Mesodermal cell (in vitro differentiated cells): ENCODE results near the gene CD99L2. TPM values are rescaled to one million over a fixed set of nuclear protein-coding genes. Genes with fewer than 3 reads are reported as not detected.

Experiments used
- H3K27ac ChIP-seq: 2 replicates; pipeline ENCODE4 v1.7.0; 2013; ENCODE audit warnings: mild to moderate bottlenecking, low read depth, low read length, moderate library complexity; ENCODE audit not compliant: severe bottlenecking
- H3K36me3 ChIP-seq: 2 replicates; pipeline ENCODE4 v1.7.1; 2013; ENCODE audit warnings: mild to moderate bottlenecking, low read length, moderate library complexity; ENCODE audit not compliant: control insufficient read depth, insufficient read depth
- H3K4me1 ChIP-seq: one replicate; pipeline ENCODE4 v1.7.1; 2013; ENCODE audit warnings: mild to moderate bottlenecking, low read length; ENCODE audit not compliant: insufficient read depth, control insufficient read depth, poor library complexity, severe bottlenecking
- H3K4me3 ChIP-seq: 2 replicates; pipeline ENCODE4 v1.7.0; 2013; ENCODE audit warnings: low read length, control low read depth, mild to moderate bottlenecking; ENCODE audit not compliant: insufficient read depth, poor library complexity, severe bottlenecking; ENCODE audit errors: extremely low read depth
- H3K9me3 ChIP-seq: 2 replicates; pipeline ENCODE4 v1.7.1; 2013; ENCODE audit warnings: mild to moderate bottlenecking, low read length, moderate library complexity; ENCODE audit not compliant: control insufficient read depth
- WGBS, 2 experiments: methylation state at CpG; one replicate each; pipeline ENCODE4 v1.1.5; 2013; ENCODE audit warnings: missing lambda C conversion rate in 2 of 2; ENCODE audit not compliant: insufficient coverage in 2 of 2; 5-methylcytosine and 5-hydroxymethylcytosine counted together
- polyA plus RNA-seq, 2 experiments: library from polyadenylated mRNA; stranded (reverse); fragments of 50-300 nt; gene quantifications; one replicate each; pipeline ENCODE4 v1.2.3, GENCODE V29; 2013

Gene CD99L2
- polyA plus RNA-seq (2013, experiment 1 of 2), result 31.2 TPM
- polyA plus RNA-seq (2013, experiment 2 of 2), result 26.6 TPM

GRCh38 chrX:150898343-150899190 lies at the start of gene CD99L2:
TSS of gene CD99L2 (minus strand) at chrX:150898668. CDS start at chrX:150898588, 80 bp downstream.
- Histone ChIP-seq H3K9me3 (no peaks in the 10 kb centered on the region), H3K36me3 (no peaks in the 10 kb centered on the region), H3K4me1 (peaks cover 6% of the 10 kb centered on the region), H3K27ac (peak within 1 kb of the TSS; percentile 62), H3K4me3 (peak within 1 kb of the TSS; percentile 56)
- 1% methylated on average over 22 to 28 of the region's 95 CpGs for WGBS, 2 experiments

GRCh38 chrX:150944233-150944632 lies 45.8 kb upstream of the CD99L2 start:
- H3K9me3 ChIP-seq, result no peaks in the 10 kb centered on the region
- H3K4me1 ChIP-seq, result no peaks in the 10 kb centered on the region
- no peaks in the 10 kb centered on the region for H3K36me3 ChIP-seq
- H3K27ac ChIP-seq, result no peak overlapping the region
- WGBS, 2 experiments, result 40 to 57% methylated on average over 1 of the region's 3 CpGs
- no peak overlapping the region for H3K4me3 ChIP-seq

GRCh38 chrX:150942942-150943594 lies 44.6 kb upstream of the CD99L2 start:
- H3K4me3 ChIP-seq, result no peak overlapping the region
- WGBS, 2 experiments, result 81 to 92% methylated on average over 2 to 4 of the region's 9 CpGs

GRCh38 chrX:150941580-150941979 lies 43.1 kb upstream of the CD99L2 start:
- no peak overlapping the region for H3K4me3 ChIP-seq
- WGBS, 2 experiments, result 48% methylated on average over 2 of the region's 2 CpGs; no CpG with 5 or more reads in 1 of the 2 experiments
- no peak overlapping the region for H3K27ac ChIP-seq

More at GRCh38 chrX:150942942-150943594, 44.6 kb upstream of the CD99L2 start:
- H3K36me3 ChIP-seq, result no peaks in the 10 kb centered on the region
- no peaks in the 10 kb centered on the region for H3K4me1 ChIP-seq
- no peak overlapping the region for H3K27ac ChIP-seq
- H3K9me3 ChIP-seq, result no peaks in the 10 kb centered on the region

GRCh38 chrX:150940844-150941495 lies 42.5 kb upstream of the CD99L2 start:
- Histone ChIP-seq H3K27ac (no peak overlapping the region), H3K36me3 (no peaks in the 10 kb centered on the region), H3K9me3 (no peaks in the 10 kb centered on the region), H3K4me1 (no peaks in the 10 kb centered on the region), H3K4me3 (no peak overlapping the region)
- 70 to 78% methylated on average over 5 to 8 of the region's 9 CpGs for WGBS, 2 experiments

More at GRCh38 chrX:150941580-150941979, 43.1 kb upstream of the CD99L2 start:
- no peaks in the 10 kb centered on the region for H3K4me1 ChIP-seq
- H3K36me3 ChIP-seq, result no peaks in the 10 kb centered on the region
- no peaks in the 10 kb centered on the region for H3K9me3 ChIP-seq

GRCh38 chrX:150936556-150936955 lies 38.1 kb upstream of the CD99L2 start:
- Histone ChIP-seq H3K9me3 (no peaks in the 10 kb centered on the region), H3K4me3 (no peak overlapping the region), H3K27ac (no peak overlapping the region), H3K4me1 (no peaks in the 10 kb centered on the region), H3K36me3 (no peaks in the 10 kb centered on the region)
- 63% methylated on average over 3 of the region's 6 CpGs; no CpG with 5 or more reads in 1 of the 2 experiments for WGBS, 2 experiments

- Histone ChIP-seq H3K4me1 (no peaks in the 10 kb centered on the region), H3K4me3 (no peak overlapping the region), H3K9me3 (no peaks in the 10 kb centered on the region), H3K27ac (no peak overlapping the region), H3K36me3 (no peaks in the 10 kb centered on the region)
- WGBS, 2 experiments, result 73 to 86% methylated on average over 4 to 6 of the region's 7 CpGs
Observed at GRCh38 chrX:150935467-150935866, 37.0 kb upstream of the CD99L2 start.

- 0 to 4% methylated on average over 3 to 4 of the region's 5 CpGs for WGBS, 2 experiments
- Histone ChIP-seq H3K9me3 (no peaks in the 10 kb centered on the region), H3K36me3 (no peaks in the 10 kb centered on the region), H3K27ac (no peak overlapping the region), H3K4me3 (no peak overlapping the region), H3K4me1 (no peaks in the 10 kb centered on the region)
Observed at GRCh38 chrX:150934453-150934852, 36.0 kb upstream of the CD99L2 start.

GRCh38 chrX:150933945-150934350 lies 35.5 kb upstream of the CD99L2 start:
- 52% methylated on average over 3 of the region's 5 CpGs; no CpG with 5 or more reads in 1 of the 2 experiments for WGBS, 2 experiments
- Histone ChIP-seq H3K9me3 (no peaks in the 10 kb centered on the region), H3K27ac (no peak overlapping the region), H3K4me1 (no peaks in the 10 kb centered on the region), H3K4me3 (no peak overlapping the region), H3K36me3 (no peaks in the 10 kb centered on the region)

- Histone ChIP-seq H3K4me1 (no peaks in the 10 kb centered on the region), H3K9me3 (no peaks in the 10 kb centered on the region), H3K36me3 (no peaks in the 10 kb centered on the region), H3K4me3 (no peak overlapping the region), H3K27ac (no peak overlapping the region)
- WGBS, 2 experiments, result no CpG with 5 or more reads among the region's 2 CpGs
Observed at GRCh38 chrX:150929058-150929457, 30.6 kb upstream of the CD99L2 start.
